K562 (cell line): ENCODE results near the gene GNG7. TPM values are rescaled to one million over a fixed set of nuclear protein-coding genes. Genes with fewer than 3 reads are reported as not detected.

Source experiments
- ASH1L ChIP-seq: fragments of 450-650 bp; IDR thresholded peaks from 2 replicates; pipeline ENCODE4 v1.6.1; 2018; ENCODE audit warnings: borderline replicate concordance, mild to moderate bottlenecking, low read depth; ENCODE audit not compliant: partially characterized antibody
- BACH1 ChIP-seq: fragments of 200-800 bp; sonication (Bioruptor generic); IDR thresholded peaks from 2 replicates; pipeline ENCODE4 v1.6.1; 2016; ENCODE audit warnings: missing genetic modification characterization, missing compliant biosample characterization
- BRF1 ChIP-seq: IDR thresholded peaks from 3 replicates; pipeline ENCODE4 v1.6.1; 2011; ENCODE audit warnings: borderline replicate concordance, mild to moderate bottlenecking; ENCODE audit not compliant: insufficient read length; ENCODE audit errors: extremely low read depth
- CXXC5 ChIP-seq: fragments of 250-450 bp; sonication (Bioruptor Pico); IDR thresholded peaks from 2 replicates; pipeline ENCODE4 v1.8.0; 2022; ENCODE audit warnings: inconsistent platforms, mild to moderate bottlenecking, moderate library complexity
- E4F1 ChIP-seq: fragments of 250-450 bp; sonication (Bioruptor Pico); IDR thresholded peaks from 2 replicates; pipeline ENCODE4 v1.5.0; 2021; ENCODE audit warnings: mild to moderate bottlenecking, borderline replicate concordance
- EGR1 ChIP-seq: fragments of 450-650 bp; conservative IDR thresholded peaks from 2 replicates; pipeline ENCODE4 v1.6.1; 2017; ENCODE audit warnings: mild to moderate bottlenecking
- HOXB6 ChIP-seq: fragments of 250-450 bp; sonication (Bioruptor Pico); IDR thresholded peaks from 2 replicates; pipeline ENCODE4 v1.5.1; 2022; ENCODE audit warnings: mild to moderate bottlenecking, borderline replicate concordance
- KAT7 ChIP-seq: sonication (generic); formaldehyde crosslinking; IDR thresholded peaks from 2 replicates; pipeline ENCODE4 v1.8.0; 2022; ENCODE audit warnings: missing genetic modification reagents, mild to moderate bottlenecking, borderline replicate concordance
- MAFK ChIP-seq: IDR thresholded peaks from 2 replicates; pipeline ENCODE4 v1.6.1; 2011; ENCODE audit warnings: low read length, improper control_type of control experiment
- NFYB ChIP-seq: IDR thresholded peaks from 2 replicates; pipeline ENCODE4 v1.6.1; 2011; ENCODE audit warnings: mild to moderate bottlenecking, moderate library complexity; ENCODE audit not compliant: insufficient read length; ENCODE audit errors: extremely low read depth
- POLR3G ChIP-seq: IDR thresholded peaks from 2 replicates; pipeline ENCODE4 v1.6.1; 2011; ENCODE audit not compliant: insufficient read length, insufficient replicate concordance; ENCODE audit errors: extremely low read depth
- PURB ChIP-seq: sonication (generic); formaldehyde crosslinking; IDR thresholded peaks from 2 replicates; pipeline ENCODE4 v1.9.0; 2021; ENCODE audit warnings: low read depth, mild to moderate bottlenecking, missing genetic modification reagents
- RAD21 ChIP-seq, 2 experiments: fragments of 250-450 bp in 1 of 2; fragments of 450-650 bp in 1 of 2; sonication (Bioruptor Pico) in 1 of 2; formaldehyde crosslinking in 1 of 2; IDR thresholded peaks in 1 of 2; conservative IDR thresholded peaks in 1 of 2; 2 replicates each; pipeline versions ENCODE4 v1.4.0 to v1.8.0; 2020 to 2022; ENCODE audit warnings: mild to moderate bottlenecking in 2 of 2, moderate library complexity in 1 of 2
- RFX1 ChIP-seq: fragments of 450-650 bp; IDR thresholded peaks from 2 replicates; pipeline ENCODE4 v1.6.1; 2016; ENCODE audit warnings: mild to moderate bottlenecking, moderate library complexity
- RREB1 ChIP-seq: fragments of 250-450 bp; sonication (Bioruptor Pico); IDR thresholded peaks from 2 replicates; pipeline ENCODE4 v1.4.0; 2020
- SRSF9 ChIP-seq: fragments of 200-400 bp; formaldehyde crosslinking; IDR thresholded peaks from 2 replicates; pipeline ENCODE4 v1.6.1; 2017; ENCODE audit warnings: low read depth, low read length, borderline replicate concordance
- TCF7L2 ChIP-seq: fragments of 150-350 bp; IDR thresholded peaks from 2 replicates; pipeline ENCODE4 v1.6.1; 2016; ENCODE audit warnings: low read depth, mild to moderate bottlenecking, low read length, moderate library complexity
- ZBTB12 ChIP-seq: fragments of 250-450 bp; sonication (Bioruptor Pico); IDR thresholded peaks from 2 replicates; pipeline ENCODE4 v1.4.0; 2020
- polyA plus RNA-seq, 8 experiments: library from polyadenylated mRNA; depleted of rRNA in 4 of 8; stranded (reverse) in 5 of 8; unstranded in 3 of 8; fragments of >200 nt; fragmentation: Nextera tagmentation in 2 of 8; fragmentation: Illumina TruSeq in 1 of 8; extraction: Ambion mirVana in 2 of 8; extraction: Trizol in 1 of 8; gene quantifications; 2 replicates each; pipeline versions ENCODE4 v1.2.1 to v1.2.3, GENCODE V29; 2011 to 2014; ENCODE audit warnings: inconsistent platforms in 1 of 8, missing spikeins in 1 of 8
- total RNA-seq, 7 experiments: library from RNA; depleted of rRNA in 6 of 7; stranded (reverse); fragments of >200 nt in 6 of 7; fragmentation: Illumina TruSeq in 2 of 7; extraction: Trizol in 2 of 7; gene quantifications; 2 replicates each; pipeline versions ENCODE4 v1.2.1 to v1.2.3, GENCODE V29; 2011 to 2021; ENCODE audit warnings: low replicate concordance in 1 of 7

The GNG7 gene
- total and polyA plus RNA-seq, 9 of the 15 experiments (the other 6 are each of a cell fraction or from before 2014, with no cell fraction given) = 0.01 to 0.20 (median 0.06) TPM; not detected in 1

GRCh38 chr19:2475702-2476450, 226.6 kb downstream of the GNG7 start, which contains the start of gene GADD45B (continued):
- TF ChIP-seq ZBTB12 (CRISPR knock-in tag) (no peak), RAD21 (CRISPR knock-in tag; conservative IDR thresholded peaks at IDR 0.05 in 1 of 2, IDR thresholded peaks at IDR 0.05 in 1 of 2) (peak; percentile 11 to 20; a peak in 2 of 4 replicates), KAT7 (peak; percentile 95), BRF1 (no peak), HOXB6 (CRISPR knock-in tag) (no peak), RFX1 (no peak), NFYB (no peak), SRSF9 (no peak), POLR3G (no peak), ASH1L (peak; percentile 59), MAFK (0 out of 2 replicates have a peak, but pooled peaks have one; percentile 6), TCF7L2 (peak; percentile 14; the same call in 1 of the 2 replicates), EGR1 (peak; percentile 100), PURB (CRISPR knock-in tag) (no peak), BACH1 (tag) (no peak), RREB1 (CRISPR knock-in tag) (no peak), CXXC5 (peak; percentile 75), E4F1 (CRISPR knock-in tag) (no peak)
